GM23248 (cell line): Measurements from ENCODE around the gene PYGL.

Experiments
- EZH2 ChIP-seq: fragments of 200-600 bp; sonication (generic); IDR thresholded peaks from 2 replicates; pipeline ENCODE4 v1.6.1; 2018; ENCODE audit warnings: antibody characterized with exemption, mild to moderate bottlenecking; ENCODE audit not compliant: insufficient read depth, poor library complexity, severe bottlenecking
- EZH2phosphoT487 ChIP-seq: fragments of 200-600 bp; sonication (generic); IDR thresholded peaks from 2 replicates; pipeline ENCODE4 v1.6.1; 2018; ENCODE audit warnings: antibody characterized with exemption, moderate library complexity, mild to moderate bottlenecking, low read depth; ENCODE audit not compliant: insufficient read depth

DNA sequence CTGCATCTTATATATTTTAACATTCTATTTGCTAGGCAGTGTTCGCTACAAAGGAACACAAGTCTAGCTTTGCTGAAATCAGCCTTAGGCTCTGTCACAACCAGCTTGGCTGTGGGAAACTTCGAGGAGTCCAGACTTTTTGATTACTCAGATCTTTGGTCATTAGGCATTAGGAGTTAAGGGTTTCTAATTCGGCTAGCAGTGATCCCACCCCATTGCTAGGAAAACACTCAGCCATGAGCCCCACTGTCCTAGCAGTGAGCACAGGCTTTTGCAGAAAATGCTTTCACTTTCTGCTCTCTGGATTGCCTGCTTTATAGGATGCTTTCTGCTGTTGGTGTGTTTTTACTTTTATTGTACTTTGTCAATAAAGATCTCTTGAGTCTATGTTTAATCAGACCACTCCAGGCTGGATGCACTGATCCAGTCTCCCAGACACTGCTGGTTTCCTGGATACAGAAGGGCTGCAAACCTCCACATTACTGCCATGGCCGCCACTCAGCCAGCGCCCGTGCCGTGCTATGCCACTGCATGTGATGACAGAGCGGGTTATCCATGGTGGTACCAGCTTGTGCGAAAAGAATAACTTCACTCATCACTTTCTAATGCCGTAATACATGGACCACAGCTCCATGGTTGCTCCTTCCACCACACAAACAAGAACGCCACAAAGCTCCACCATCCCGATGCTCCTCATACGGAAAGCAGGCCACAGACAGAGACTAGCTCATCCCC is 41.0 kb upstream of the PYGL start:
- TF ChIP-seq EZH2 (no peak), EZH2phosphoT487 (no peak)
